ENCODE measurements around the gene CLIC6. TPM values are rescaled to one million over a fixed set of nuclear protein-coding genes. Genes with fewer than 3 reads are reported as not detected.

Gene CLIC6
- total and polyA plus RNA-seq, 2 of the 8 experiments (the other 6 are each of a cell fraction or from before 2014, with no cell fraction given) = 0.42 to 1.3 TPM

- peak; percentile 66 to 93 (median 91) for TF ChIP-seq CTCF (IDR thresholded peaks at IDR 0.05; ENCODE audit: control extremely low read depth in 1 of 3, insufficient read depth in 1 of 3, low read depth in 1 of 3, low read length in 3 of 3)
- TF ChIP-seq NRF1 (IDR thresholded peaks at IDR 0.05; ENCODE audit: low read depth, low read length) = no peak
- no peak for TF ChIP-seq SAP30 (IDR thresholded peaks at IDR 0.05; ENCODE audit: insufficient read depth, insufficient replicate concordance, low read length)
- TF ChIP-seq YY1 (IDR thresholded peaks at IDR 0.05; ENCODE audit: low read depth, low read length) = no peak
Measured at GRCh38 chr21:34722684-34723300, 54.0 kb downstream of the CLIC6 start (continued).
